NCI-H1105 (cell line): ENCODE data around the gene LEMD2.

Experiments
- DNase-seq: peaks from one replicate; lab custom pipeline; 2025; lab: John Stamatoyannopoulos, UW

LEMD2 gene

DNA sequence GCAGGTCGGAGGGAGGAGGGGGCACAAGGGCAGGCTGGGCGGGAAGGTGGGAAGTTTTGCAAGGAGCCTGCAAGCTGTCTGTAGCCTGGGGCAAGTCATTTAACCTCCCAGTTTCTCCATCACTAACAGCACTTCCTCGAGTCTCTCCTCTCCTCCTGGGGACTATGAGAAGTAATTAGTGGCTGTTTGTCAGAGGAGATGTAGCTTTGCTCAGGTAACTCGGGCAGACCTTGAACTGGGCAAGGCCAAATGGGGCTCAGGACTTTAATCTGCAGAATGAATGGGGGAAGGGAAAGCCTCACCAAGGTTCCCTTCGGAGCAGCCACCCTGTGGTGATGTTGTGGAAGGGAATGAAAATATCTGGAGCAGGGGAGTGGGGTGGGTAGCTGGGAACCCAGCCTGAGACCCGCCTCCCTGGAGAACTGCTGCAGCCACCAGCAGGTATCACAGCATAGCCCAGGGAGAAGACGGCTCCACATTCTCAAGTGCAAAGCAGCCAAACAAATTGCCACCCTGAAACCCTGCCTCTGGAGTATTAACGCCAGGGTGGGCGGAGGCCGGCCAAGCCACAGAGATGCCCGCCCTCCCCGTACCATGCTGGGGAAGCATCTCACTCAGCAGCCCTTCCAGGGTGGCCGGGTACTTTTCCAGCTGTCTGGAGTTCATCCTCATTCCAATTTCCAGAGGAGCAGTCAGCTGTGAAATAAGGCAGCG is 6.1 kb upstream of the LEMD2 start:
- no peak for DNase-seq

DNA sequence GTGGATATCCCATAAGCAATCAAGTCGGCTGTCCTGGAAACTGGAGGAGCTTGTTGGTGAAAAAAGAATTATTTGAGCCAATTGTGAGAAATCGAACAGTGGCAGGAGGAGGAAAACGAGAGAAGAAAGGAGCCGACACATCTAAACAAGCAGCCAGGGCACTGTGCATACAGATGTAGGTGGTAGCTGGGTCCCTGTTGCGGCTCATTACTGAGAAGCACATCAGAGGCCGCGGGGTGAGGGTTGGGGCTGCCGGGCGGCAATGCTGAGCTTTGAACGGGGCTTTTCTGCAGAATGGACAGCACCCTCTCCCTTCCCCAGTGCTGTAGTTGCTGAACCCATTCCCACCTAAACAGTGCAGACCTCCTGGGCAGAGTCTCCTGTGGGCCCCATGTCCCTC is 4.1 kb upstream of the LEMD2 start:
- no peak for DNase-seq

DNA sequence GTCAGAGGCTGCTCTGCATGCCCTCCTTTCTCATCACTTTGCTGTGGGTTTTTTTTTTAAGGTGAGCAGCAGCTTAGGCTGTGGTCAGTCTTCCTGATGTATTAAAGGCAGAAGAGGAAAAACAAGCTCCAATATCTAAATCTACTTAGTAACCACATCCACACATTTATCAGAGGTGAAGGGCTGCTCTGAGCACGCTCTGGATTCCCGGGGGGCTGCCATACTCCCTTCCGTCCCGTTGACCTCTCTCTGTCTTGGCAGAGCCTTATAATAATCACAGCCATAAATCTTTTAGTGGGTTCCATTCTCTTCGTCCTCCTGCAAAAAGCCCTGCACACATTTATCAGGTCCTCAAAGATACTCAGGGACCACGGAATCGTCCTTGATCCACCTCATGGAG is 2.7 kb upstream of the LEMD2 start:
- DNase-seq, result no peak

DNA sequence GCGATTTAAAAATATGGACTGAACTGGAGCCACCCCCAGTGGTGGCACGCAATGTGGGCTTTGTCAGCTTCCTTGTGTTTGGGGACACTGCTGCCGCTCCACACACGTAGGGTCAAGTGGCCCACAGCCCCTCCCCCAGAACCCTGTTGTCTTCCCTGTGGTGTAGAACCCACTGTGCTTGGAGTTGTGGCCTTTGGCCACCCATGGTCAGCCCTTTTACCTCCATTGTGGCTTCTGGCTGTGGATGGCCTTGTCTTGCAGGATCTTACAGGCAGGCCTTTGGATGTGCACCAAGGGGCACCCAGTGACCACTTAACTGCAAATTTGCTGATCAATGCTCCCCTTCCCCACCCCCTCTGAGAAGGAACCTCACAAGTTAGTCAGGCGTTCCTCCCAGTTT is 2.0 kb upstream of the LEMD2 start:
- DNase-seq, result no peak

DNA sequence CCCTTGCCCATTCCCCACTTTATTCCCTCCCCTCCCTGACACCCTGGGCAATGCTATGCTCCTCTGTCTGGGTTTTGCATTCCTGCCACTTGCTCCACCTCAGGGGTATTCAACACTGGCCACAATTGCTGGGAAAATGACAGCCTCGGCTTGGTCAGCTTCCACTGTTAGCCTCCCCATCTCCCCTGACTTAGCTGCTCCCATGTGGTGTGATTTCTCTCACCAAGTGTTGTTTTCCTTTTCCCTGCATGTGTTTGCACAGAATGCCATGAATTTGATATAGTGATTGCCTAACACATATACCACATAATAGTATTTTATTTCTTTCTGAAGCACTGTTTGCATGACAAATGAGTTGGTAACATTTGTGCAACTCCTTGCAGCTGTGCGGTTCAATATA is 1.4 kb upstream of the LEMD2 start:
- no peak for DNase-seq

DNA sequence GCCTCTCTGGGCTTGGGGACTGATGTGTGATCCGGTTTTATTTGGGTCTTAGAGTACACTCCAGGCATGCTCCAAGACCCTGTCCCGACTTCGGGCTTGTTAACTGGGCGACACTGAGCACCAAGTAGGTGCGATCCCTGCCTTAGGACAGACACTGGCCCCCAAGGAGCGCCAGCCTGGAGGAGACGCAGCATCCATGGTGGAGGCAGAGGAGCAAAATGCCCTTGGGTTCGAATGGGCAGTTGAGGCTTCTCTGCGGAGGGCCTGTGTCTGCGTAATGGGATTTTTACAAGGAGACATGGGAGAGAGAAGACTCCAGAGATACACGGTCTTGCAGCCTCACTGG is 593 bp upstream of the LEMD2 start:
- no peak for DNase-seq

DNA sequence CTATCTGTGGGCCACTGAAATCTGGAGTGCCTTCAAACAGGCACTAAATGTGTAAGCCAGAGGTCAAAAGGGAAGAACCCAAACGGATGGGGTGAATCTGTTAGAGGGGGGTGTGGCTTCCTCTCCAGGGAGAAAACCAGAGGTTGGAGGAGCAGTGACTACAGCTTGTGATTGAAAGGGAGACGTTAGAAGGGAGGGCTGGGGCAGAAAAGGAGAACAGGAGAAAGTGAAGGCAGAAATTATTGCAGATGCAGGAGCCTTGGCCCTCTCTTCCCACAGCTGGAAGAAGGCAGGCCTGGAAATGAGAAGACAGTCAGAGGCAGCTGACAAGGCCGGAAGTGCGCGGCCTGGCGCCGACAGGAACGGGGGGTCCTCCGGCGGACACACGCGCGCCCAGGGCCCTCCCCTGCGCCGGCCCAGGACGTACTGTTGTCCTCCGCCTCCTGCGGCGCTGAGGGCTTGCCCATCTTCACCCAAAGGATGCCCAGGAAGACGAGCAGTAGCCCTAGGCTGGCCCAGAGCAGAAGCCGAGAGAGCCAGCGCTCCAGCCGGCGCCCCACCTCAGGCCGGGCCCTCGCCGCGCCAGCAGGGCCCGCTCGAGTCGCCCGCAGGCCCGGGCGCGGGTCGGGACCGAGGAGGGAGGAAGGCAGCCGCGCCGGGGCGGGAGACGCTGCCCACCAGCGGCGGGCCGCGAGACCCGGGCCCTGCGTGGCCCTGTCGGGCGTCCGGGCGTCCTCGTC is 806 bp downstream of the LEMD2 start:
- DNase-seq, result peak; percentile 45

DNA sequence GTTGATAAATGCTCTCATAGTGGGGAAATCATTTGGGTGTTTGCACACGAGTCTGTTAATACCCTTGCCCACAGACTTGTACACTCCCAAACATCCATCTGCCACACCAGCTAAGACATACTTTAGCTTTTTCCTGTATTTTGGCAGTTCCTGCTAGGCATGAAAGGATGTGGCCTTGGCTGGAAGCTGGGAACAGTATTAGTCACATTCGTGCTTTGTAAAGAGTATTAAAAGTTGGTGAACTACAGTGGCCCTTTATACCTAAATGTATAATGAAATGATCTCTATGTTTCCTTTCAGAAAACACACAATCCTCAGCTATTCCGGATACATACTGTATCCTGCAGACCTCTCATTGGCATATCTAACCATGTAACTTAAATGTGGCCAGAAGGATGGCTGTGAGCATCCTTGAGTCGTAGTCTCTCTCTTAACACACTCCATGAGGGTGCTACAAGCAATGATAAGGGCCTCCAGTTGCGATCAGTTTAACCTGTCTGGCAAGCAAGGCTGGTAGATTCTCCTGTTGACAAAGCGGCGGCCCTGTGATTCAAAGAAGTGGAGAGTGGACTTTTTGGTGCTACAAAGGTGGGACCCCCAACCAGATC is 1.5 kb downstream of the LEMD2 start:
- DNase-seq, result no peak

DNA sequence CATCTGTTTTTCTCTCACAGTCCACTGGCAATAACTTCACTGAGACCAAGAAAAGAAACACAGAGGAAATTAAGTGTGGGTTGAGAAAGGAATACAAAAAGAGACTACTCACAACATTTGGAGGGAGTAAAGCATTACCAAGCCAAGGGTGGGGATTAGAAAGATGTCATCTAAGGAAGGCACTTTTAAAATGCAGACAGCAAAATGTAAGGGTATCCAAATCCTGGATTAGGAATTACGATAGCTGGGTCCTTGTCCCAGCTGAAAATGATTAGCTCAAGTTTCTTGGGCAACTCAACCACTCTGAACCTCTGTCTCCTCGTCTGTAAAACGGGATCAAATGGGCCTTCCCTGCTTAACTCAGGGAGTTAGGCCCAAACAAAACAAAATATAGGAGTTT is 2.2 kb downstream of the LEMD2 start:
- DNase-seq, result no peak

DNA sequence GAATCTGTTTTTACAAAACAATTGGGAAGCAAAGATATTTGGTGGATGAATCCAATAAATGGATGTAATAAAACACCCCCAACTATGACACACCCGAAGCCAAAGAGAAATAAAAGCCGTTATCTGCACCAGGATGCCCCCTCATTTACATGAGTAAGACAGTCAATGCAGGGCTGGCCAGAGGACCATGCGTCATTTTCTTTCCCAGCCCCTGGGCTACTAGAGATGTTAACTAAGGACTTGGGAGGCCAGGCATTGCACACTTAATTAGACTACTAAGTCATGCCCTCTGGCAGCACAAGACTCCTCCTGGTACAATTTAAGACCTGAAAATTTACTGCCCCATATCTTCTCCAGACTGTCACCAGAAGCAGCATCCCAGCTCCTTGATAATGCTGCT is 3.2 kb downstream of the LEMD2 start:
- DNase-seq, result no peak

DNA sequence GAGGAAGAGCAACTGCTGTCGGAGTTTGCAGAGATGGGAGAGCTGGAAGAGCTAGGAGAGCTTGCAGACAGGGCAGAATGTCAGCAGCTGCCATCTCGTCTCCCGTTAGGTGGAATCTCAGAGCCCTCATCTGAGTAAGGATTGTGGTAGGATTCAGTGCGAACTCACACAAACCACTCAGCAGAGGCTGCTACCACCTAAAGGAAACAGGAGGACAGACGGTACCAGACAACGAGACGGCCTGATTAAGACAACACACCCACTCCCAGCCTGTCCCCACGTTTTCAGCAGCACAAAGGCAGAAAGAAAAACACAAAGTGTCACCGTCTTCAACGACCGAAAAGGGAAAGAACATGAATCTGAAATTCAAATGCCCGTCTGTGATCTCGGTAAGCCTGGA is 4.1 kb downstream of the LEMD2 start:
- DNase-seq, result no peak

DNA sequence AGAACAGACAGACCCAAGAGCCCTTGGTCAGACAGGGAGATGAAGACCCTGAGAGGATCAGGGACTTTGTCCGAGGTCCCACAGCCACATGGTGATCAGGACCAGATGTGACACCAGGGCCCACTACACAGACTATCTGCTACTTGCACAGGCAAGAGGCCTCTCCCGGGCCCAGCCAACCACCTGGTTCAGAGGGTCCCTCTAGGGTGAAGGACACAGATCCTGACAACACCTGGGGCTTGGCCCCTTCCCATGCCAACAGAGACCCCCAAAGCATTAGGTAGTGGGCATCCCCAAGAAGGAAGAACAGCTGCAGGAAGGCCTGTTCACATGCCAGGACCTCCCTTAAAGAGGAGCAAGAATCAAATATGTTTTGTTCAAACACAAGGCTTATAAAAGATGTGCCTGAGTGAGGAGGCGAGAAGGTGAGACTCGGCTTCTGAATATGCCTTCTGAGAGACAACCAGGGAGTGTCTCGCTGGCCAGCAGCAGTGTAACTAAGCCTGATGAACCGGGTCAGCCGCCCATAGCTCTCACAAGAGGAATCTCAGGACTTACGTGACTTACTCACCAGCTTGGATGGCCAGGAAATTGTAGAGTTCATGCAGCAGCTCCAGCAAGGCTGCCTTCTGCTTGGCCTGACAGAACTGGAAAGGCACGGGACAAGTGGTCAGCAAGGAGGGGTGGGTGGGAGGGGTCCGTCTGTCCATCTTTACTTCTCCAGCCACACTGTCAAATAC is 5.0 kb downstream of the LEMD2 start:
- DNase-seq, result no peak

DNA sequence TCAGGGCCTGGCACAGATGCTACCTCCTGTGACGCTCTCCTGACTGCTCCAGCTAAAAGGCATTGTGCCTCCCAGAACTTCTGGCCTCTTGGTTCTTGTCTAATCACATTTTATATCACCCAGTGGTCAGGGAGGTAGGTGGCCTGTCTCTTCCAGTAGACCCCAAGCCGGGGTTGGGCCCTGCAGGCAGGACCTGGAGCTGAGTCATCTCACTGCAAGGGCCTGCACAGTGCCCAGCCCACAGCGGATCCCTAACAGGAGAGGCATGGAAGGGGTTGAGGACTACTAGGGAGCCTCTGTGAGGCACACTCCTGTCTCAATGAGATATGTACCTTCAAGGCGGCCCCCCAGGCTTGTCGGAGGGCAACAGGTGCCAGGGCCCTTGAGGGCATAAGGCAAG is 6.4 kb downstream of the LEMD2 start:
- DNase-seq, result no peak

DNA sequence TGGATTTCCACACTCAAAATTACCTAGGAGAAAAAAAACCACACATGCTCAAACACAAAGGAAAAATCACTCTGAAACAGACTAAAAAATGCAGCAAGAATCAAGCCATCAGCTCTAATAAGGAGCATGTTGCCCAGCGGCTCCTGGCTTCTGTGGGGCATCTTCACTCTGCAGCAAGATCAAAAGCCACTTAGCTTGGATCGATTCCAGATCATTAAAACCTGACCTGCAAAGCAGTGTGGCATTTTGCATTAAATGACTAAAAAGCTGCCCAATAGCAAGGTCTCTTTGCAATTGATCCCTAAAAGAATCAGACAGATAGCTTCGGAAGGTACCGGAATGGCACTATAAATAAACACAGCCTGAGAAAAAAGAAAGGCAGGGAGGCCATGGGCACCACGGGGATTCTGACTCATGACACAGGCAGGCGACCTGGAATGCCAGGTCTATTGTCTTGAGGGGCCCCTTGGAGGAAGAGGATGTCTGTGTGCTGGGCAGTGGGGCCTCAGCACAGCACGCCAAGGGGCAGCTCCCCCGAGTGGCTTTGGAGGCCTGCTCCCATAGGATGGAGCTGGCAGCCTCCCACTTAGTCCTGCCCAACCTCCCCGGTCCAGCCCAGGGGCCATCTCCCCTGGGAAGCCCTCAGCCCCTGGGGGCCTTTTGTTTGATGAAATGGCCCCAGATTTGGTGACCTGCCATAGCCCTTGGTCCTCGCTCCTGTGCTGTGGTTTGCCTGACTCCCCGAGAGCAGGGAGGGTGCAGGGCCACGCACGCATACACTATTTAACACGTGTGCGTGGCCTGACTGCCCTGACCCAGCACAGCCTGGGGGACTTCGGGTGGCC is 7.6 kb downstream of the LEMD2 start:
- DNase-seq, result no peak

DNA sequence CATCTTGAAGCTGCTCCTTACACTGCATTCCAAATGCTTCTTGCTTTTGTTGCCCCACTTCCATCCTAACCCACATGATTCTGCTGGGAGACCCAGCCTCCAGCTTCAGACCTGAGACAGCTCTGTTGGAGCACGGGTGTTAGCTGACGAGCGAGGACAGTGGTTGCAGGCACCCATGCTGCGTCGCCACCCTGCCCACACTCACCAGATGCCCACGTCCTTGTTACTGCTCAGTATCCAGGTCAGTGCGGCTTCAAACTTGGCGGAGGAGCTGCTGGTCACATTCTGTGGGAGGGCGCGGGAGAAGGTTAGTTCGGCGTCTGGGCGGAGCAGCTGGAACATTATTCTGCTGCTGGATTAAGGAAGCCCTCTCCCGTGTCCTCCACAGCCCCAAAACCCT is 9.0 kb downstream of the LEMD2 start:
- no peak for DNase-seq

DNA sequence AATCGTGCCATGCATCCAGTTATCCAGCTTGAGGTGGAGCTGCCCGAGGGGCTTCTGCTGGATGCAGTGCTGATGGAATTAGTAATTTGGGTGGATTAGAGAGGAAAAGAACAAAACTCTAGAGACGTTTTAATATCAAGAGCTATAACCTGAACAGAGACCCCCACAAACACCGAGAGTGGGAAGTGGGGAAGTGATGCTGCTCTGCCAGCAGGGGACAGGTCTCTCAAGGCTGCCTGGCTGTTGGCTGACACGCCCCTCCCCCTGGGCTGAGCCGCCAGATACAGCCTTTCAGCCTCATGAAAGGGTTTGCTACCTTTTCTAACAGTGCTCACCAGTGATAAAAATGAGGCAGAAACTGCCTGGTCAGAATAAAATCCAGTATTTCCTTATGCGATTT is 9.6 kb downstream of the LEMD2 start:
- DNase-seq, result no peak

DNA sequence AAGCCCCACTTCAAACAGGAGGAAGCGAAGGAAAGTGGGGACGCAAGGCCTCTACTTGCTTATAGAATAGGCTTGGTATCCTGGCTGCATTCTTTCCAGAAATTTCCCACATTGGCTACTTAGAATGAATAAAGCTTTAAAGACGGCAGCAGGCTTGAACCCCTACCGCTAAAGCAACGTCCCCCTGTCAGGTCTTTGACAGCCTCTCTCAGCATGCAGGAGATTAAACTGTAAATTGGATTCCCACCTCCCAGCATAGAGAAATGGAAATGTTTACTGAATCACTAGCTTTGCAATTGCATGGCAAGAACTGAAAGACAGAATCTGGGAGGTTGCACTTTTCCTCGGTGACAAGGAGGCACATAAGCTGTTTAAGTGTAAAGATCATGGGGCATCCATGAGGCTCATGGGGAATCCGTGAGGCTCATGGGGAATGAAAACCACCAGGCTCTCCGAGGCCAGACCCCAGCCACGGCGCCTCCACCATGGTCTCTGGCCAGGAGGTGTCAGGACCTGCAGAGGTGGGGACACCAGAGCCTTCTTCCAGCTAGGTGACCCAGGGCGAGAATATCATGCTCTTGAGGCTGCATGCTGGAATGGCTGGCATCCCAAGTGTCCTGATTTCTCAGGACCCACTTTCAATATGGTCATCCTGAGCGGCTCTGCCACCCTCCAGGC is 10.3 kb downstream of the LEMD2 start:
- no peak for DNase-seq

DNA sequence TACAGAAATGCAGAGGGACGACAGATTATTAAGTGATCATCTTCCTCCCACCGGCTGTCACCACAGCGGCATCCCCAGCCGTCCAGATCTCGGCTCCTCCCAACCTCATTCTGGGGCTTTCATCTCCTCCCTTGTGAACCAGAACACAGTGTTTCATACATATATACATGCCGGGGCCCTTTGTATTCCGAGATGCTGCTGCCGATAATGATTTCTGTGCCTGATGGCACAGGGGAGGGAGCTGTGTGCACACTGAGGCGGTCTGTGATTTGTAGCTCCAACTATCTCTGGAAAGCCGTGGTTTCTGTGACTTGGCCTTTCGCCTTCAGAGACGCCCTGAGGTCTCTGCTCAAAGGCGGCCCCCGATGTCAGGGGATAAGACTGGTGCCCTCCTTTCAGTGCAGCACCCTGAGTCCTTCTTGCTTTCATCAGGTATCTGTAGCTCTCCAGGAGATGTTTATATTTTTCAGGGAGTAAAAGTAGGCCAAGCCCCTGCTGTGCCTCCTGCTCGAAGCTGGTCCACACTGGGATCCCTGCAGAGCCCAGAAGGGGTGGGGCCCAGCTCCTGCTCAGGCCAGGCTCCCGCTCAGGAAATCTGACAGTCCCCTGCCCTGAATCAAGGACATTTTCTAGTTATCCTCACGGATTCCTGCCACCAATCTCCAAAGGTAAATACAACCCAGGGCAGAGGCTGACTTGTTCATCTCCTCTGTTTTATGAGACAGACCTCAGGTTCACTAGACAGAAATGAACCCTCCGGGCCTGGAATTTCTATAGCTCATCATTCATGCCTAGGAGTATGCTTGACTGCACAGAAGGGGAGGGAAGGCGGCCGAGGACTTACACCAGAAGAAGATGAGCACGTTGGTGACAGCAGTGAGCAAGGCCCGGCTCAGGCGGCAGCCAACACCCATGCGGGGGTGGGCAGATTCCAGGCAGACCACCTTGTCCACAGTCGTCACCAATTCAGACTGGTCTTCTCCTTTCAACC is 11.2 kb downstream of the LEMD2 start:
- no peak for DNase-seq

DNA sequence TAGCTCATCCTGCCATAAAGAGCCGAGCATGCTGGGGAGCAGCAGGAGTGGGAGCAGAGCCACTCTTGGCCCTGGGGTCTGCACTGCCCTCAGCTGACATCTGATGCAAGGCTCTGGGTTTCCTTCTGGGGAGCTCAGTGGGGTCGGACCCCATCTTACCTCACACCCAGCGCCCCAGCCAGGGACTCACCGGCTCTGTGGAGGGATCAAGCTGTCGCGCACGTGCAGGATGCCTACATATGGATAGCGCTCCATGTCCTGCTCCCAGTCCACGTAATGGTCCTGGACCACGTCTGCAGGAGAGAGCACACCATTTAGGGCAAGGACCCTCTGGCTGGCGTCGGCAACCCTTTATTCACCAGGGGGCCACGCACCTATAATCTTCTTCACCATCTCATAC is 12.2 kb downstream of the LEMD2 start:
- DNase-seq, result no peak

DNA sequence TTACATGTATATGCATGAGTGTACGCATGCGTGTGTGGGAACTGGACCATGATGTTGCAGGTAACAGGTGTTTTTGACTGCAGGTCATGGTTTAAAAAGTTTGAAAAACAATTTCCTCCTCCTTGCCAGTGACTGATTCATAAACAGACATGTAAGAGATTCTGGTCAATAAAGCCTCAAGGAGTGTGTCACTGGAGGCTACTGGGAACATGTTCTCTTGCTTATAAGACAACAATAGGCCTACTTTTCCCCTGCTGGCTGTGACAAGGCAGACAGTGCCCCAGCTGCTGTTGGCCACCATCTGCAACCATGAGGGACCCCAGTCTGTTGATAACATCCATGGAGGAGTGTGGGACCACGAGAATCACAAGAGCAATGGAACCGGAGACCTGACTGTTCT is 12.7 kb downstream of the LEMD2 start:
- no peak for DNase-seq
